Astrocyte (in vitro differentiated cells and primary cell): ENCODE data around the gene C19orf85.
"Not testable (repeated sequence)": the region's sequence is repeated elsewhere in the genome, so short reads cannot be mapped to it uniquely, and the experiment has no call there.

ENCODE experiments used
- EZH2 ChIP-seq: IDR thresholded peaks from 2 replicates; pipeline ENCODE4 v1.6.1; 2012; ENCODE audit warnings: mild to moderate bottlenecking, low read length, inconsistent platforms; ENCODE audit not compliant: insufficient read depth
- TF ChIP-seq, protein P1 (sequence below): IDR thresholded peaks from 2 replicates; pipeline ENCODE4 v1.5.1; 2011; ENCODE audit warnings: low read depth, mild to moderate bottlenecking, inconsistent platforms, low read length, moderate library complexity; ENCODE audit not compliant: insufficient read depth

DNA sequence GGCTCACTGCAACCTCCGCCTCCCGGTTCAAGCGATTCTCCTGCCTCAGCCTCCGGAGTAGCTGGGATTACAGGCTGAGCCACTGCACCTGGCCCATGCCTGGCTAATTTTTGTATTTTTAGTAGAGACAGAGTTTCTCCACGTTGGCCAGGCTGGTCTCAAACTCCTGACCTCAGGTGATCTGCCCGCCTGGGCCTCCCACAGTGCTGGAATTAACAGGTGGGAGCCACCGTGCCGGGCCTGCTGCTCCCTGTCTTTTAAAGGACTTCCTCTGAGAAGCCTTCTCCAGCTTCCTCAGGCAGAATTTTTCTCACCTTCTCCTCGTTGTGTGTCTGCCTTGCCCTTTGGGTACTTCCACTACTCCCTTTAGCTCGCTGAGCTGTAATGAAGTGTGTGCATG, 32.3 kb upstream of the C19orf85 start:
- TF ChIP-seq, protein P1, sequence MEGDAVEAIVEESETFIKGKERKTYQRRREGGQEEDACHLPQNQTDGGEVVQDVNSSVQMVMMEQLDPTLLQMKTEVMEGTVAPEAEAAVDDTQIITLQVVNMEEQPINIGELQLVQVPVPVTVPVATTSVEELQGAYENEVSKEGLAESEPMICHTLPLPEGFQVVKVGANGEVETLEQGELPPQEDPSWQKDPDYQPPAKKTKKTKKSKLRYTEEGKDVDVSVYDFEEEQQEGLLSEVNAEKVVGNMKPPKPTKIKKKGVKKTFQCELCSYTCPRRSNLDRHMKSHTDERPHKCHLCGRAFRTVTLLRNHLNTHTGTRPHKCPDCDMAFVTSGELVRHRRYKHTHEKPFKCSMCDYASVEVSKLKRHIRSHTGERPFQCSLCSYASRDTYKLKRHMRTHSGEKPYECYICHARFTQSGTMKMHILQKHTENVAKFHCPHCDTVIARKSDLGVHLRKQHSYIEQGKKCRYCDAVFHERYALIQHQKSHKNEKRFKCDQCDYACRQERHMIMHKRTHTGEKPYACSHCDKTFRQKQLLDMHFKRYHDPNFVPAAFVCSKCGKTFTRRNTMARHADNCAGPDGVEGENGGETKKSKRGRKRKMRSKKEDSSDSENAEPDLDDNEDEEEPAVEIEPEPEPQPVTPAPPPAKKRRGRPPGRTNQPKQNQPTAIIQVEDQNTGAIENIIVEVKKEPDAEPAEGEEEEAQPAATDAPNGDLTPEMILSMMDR = not testable (repeated sequence)
- TF ChIP-seq EZH2 = not testable (repeated sequence)
